ENCODE data around the gene CYP2J2.

- TF ChIP-seq, protein P1, sequence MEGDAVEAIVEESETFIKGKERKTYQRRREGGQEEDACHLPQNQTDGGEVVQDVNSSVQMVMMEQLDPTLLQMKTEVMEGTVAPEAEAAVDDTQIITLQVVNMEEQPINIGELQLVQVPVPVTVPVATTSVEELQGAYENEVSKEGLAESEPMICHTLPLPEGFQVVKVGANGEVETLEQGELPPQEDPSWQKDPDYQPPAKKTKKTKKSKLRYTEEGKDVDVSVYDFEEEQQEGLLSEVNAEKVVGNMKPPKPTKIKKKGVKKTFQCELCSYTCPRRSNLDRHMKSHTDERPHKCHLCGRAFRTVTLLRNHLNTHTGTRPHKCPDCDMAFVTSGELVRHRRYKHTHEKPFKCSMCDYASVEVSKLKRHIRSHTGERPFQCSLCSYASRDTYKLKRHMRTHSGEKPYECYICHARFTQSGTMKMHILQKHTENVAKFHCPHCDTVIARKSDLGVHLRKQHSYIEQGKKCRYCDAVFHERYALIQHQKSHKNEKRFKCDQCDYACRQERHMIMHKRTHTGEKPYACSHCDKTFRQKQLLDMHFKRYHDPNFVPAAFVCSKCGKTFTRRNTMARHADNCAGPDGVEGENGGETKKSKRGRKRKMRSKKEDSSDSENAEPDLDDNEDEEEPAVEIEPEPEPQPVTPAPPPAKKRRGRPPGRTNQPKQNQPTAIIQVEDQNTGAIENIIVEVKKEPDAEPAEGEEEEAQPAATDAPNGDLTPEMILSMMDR (IDR thresholded peaks at IDR 0.05; ENCODE audit: poor library complexity, severe bottlenecking), result no peak
- no peak for TF ChIP-seq POLR2AphosphoS5 (IDR thresholded peaks at IDR 0.05)
- no peak for TF ChIP-seq EP300 (conservative IDR thresholded peaks at IDR 0.05; ENCODE audit: poor library complexity, severe bottlenecking)
- no peak for TF ChIP-seq EZH2 (IDR thresholded peaks at IDR 0.05; ENCODE audit: borderline replicate concordance, insufficient read depth, low read length, poor library complexity, severe bottlenecking)
- TF ChIP-seq SMC3 (conservative IDR thresholded peaks at IDR 0.05; ENCODE audit: poor library complexity), result no peak
- no peak for TF ChIP-seq TAF1 (IDR thresholded peaks at IDR 0.05; ENCODE audit: low read depth)
- no peak for TF ChIP-seq RAD21 (conservative IDR thresholded peaks at IDR 0.05)
- TF ChIP-seq REST (IDR thresholded peaks at IDR 0.05; ENCODE audit: borderline replicate concordance), result no peak
- TF ChIP-seq MXI1 (conservative IDR thresholded peaks at IDR 0.05; ENCODE audit: poor library complexity, severe bottlenecking), result no peak
These were observed 60.1 kb downstream of the CYP2J2 start for GRCh38 chr1:59866462-59866861.

Measured in neural cell (in vitro differentiated cells).